ENCODE measurements around the gene EIF2B4.

GRCh38 chr2:27353762-27354596 lies 16.2 kb downstream of the EIF2B4 start:
- TF ChIP-seq CTCF (conservative IDR thresholded peaks at IDR 0.05), result no peak
- TF ChIP-seq ZFX (IDR thresholded peaks at IDR 0.05), result no peak

Measured in C4-2B (cell line).